ENCODE results near the gene SLC1A4. TPM values are rescaled to one million over a fixed set of nuclear protein-coding genes. Genes with fewer than 3 reads are reported as not detected.

The SLC1A4 gene
- total RNA-seq, 4 donors from 2014 or later: 12.9 to 39.5 (median 29.0) TPM

DNA sequence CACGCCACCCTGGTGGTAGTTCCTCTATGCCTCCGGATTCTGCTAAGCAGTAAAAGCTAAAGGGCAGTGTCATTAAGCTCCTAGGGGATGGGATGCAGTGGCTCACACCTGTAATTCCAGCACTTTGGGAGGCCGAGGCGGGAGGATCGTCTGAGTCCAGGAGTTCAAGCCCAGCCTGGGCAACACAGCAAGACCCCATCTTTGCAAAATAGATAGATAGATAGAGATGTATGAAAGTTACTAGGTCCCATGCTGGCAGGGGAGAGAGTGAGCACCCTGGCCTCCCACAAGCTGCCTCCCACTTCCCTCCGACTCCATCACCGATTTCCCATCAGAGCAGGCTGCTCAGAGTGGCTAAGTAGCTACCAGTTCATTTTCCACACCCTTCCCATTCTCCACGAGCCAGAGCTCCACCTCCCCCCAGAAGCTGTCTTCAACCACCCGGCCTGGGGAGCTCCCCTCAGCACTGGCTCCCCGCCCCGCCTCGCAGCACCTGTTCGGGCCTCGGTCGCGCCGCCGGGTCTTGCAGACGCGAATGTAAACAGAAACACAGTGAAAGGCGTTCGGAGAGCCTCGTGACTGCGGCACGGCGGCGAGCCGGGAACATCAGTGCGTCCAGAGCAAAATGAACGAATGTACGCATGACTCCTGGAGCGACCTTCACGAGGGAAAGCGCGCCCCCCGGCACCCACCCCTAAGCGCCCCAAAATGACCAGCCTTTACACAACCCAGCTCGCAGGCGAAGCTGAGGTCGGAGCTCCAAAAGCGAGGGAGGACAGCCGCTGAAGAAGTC, 66.4 kb downstream of the SLC1A4 start:
- TF ChIP-seq POLR2AphosphoS5 (IDR thresholded peaks at IDR 0.05) (no peak), POLR2A (IDR thresholded peaks at IDR 0.05) (no peak), EP300 (IDR thresholded peaks at IDR 0.05) (no peak)
- TF ChIP-seq, protein P1, sequence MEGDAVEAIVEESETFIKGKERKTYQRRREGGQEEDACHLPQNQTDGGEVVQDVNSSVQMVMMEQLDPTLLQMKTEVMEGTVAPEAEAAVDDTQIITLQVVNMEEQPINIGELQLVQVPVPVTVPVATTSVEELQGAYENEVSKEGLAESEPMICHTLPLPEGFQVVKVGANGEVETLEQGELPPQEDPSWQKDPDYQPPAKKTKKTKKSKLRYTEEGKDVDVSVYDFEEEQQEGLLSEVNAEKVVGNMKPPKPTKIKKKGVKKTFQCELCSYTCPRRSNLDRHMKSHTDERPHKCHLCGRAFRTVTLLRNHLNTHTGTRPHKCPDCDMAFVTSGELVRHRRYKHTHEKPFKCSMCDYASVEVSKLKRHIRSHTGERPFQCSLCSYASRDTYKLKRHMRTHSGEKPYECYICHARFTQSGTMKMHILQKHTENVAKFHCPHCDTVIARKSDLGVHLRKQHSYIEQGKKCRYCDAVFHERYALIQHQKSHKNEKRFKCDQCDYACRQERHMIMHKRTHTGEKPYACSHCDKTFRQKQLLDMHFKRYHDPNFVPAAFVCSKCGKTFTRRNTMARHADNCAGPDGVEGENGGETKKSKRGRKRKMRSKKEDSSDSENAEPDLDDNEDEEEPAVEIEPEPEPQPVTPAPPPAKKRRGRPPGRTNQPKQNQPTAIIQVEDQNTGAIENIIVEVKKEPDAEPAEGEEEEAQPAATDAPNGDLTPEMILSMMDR (IDR thresholded peaks at IDR 0.05): no peak
- peaks cover 39% of the 10 kb centered on the region for H3K4me1 ChIP-seq
- H3K36me3 ChIP-seq: no peaks in the 10 kb centered on the region
- H3K27ac ChIP-seq: peak overlapping the region; percentile 85
- H3K9me3 ChIP-seq: no peaks in the 10 kb centered on the region
- H3K4me3 ChIP-seq: peak overlapping the region; percentile 58
- WGBS: 18% methylated on average over 23 of the region's 42 CpGs
- H3K27me3 ChIP-seq: no peaks in the 10 kb centered on the region
- peak in 1 of 2 donors; percentile 88 for DNase-seq (ENCODE audit: low spot score in 2 of 2)

DNA sequence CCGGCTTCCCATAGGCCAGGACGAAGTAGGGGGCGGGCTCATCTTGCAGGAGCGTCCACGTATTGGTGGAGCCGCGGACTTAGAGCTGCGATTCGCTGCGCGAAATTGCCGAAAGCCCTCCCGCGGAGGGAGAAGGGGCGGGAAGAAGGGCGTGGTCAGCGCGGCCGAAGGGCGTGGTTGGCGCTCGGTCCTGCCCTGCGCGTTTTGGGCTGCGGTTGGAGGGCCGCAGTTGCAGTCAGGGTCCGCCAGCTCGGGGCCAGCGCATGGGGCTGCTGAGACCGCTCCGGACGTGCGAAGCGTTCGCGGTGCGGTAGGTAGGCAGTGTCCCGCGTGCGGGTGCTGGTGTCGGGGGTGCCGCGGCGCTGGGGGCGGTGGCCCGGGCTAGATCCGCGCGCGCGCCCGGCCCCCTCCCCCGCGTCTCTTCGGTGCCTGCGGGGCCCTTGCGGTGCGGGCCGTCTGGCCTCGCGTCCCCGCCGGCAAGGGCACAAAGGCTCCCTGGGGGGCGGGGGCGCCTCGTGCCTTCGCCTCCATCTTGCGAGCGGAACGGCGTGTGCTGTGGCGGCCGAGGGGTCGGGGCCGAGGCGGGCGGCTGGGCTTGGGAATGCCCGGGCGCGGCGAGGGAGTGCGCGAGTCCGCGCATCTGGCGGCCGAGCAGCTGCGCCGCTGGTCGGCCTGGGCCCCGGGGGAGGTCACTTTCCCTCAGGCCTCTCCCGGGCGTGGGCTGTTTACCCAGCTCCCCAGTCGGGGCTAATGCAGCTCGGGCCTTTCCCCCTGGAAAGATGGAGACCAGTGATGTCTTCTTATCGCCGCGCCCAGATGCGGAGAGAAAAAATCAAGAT, 67.2 kb downstream of the SLC1A4 start, which contains the start of gene CEP68:
Gene CEP68 (plus strand): TSS at position 202 of the 839 bp plus-strand sequence. CDS start 13,029 bp downstream, outside the sequence.
- peak within 1 kb of the TSS; percentile 85 for H3K27ac ChIP-seq
- no peaks in the 10 kb centered on the region for H3K36me3 ChIP-seq
- TF ChIP-seq POLR2AphosphoS5 (IDR thresholded peaks at IDR 0.05) (peak; percentile 29 to 74 (median 52)), POLR2A (IDR thresholded peaks at IDR 0.05) (peak; percentile 59 to 88)
- TF ChIP-seq, protein P1 (IDR thresholded peaks at IDR 0.05): no peak
- under 1% methylated on average over 20 of the region's 99 CpGs for WGBS
- peak; percentile 98 to 99 for DNase-seq (ENCODE audit: low spot score in 2 of 2)
- no peaks in the 10 kb centered on the region for H3K27me3 ChIP-seq
- H3K9me3 ChIP-seq: no peaks in the 10 kb centered on the region
- H3K4me1 ChIP-seq: peaks cover 47% of the 10 kb centered on the region
- peak within 1 kb of the TSS; percentile 58 for H3K4me3 ChIP-seq

DNA sequence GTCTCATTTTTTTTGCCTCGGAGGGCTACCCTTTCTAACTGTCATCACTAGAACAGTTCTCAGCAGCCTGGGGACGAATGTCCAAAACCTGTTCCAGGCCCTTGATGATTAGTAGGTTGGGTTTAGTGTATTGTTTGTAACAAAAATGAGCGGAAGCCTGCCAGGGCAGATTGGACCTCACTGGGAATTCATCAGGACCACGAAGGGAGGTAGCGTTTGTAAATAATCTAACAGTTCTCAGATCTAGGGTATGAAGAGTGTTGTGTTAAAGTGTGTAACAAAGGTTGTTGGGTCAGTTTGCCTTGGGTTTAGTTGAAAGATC, 67.8 kb downstream of the SLC1A4 start:
- Histone ChIP-seq H3K4me3 (peak overlapping the region; percentile 58), H3K36me3 (no peaks in the 10 kb centered on the region), H3K4me1 (peaks cover 53% of the 10 kb centered on the region), H3K9me3 (no peaks in the 10 kb centered on the region), H3K27ac (peak overlapping the region; percentile 85), H3K27me3 (no peaks in the 10 kb centered on the region)
- no peak for DNase-seq (ENCODE audit: low spot score in 2 of 2)
- WGBS: 5% methylated on average over 5 of the region's 5 CpGs
- TF ChIP-seq EP300 (IDR thresholded peaks at IDR 0.05): no peak
- TF ChIP-seq, protein P1 (IDR thresholded peaks at IDR 0.05): no peak
- no peak for TF ChIP-seq POLR2A (IDR thresholded peaks at IDR 0.05)
- TF ChIP-seq POLR2AphosphoS5 (IDR thresholded peaks at IDR 0.05): no peak

DNA sequence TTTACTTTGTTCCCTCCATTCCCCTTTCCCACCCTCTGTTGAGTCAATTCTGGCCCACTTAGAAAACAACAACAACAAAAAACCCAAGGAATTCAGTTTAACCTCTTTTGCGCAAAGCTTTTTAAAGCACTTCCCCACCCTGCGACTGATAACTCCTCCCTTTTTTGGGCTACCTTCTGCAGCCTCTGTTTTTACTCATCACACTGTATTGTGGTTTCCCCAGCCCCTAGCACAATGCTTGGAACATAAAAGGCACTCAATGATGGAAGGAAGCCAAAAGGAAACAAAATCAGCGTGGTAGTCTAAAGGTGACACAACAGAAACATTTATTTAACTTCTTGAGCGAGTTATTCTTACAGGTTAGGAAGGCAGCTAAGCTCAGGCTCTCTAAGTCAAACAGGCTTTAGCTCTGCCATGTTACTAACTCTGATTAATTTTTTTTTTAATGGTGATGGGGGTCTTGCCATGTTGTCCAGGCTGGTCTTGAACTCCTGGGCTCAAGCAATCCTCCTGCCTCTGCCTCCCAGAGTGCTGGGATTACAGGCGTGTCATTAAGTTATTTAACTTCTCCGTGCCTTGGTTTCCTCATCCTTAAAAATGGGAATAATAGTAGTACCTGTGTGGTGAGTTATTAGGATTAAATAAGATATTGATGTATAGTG, 68.3 kb downstream of the SLC1A4 start:
- TF ChIP-seq, protein P1 (IDR thresholded peaks at IDR 0.05): no peak
- no peak for TF ChIP-seq POLR2AphosphoS5 (IDR thresholded peaks at IDR 0.05)
- TF ChIP-seq EP300 (IDR thresholded peaks at IDR 0.05): no peak
- TF ChIP-seq POLR2A (IDR thresholded peaks at IDR 0.05): no peak
- Histone ChIP-seq H3K27me3 (no peaks in the 10 kb centered on the region), H3K4me1 (peaks cover 58% of the 10 kb centered on the region), H3K4me3 (peak overlapping the region; percentile 58), H3K9me3 (no peaks in the 10 kb centered on the region), H3K36me3 (no peaks in the 10 kb centered on the region), H3K27ac (peak overlapping the region; percentile 85)
- no peak for DNase-seq (ENCODE audit: low spot score in 2 of 2)
- 37% methylated on average over 6 of the region's 6 CpGs for WGBS
